AG20443 (cell line): ENCODE data around the gene SLAMF8.

Experiments used
- DNase-seq: peaks from one replicate; pipeline ENCODE4 v3.0.0; 2012; ENCODE audit warnings: low spot score, mixed read lengths

Gene SLAMF8

GRCh38 chr1:159821171-159821867 lies 5.4 kb upstream of the SLAMF8 start:
- peak; percentile 70 for DNase-seq

GRCh38 chr1:159823406-159823805 lies 3.3 kb upstream of the SLAMF8 start:
- no peak for DNase-seq

GRCh38 chr1:159825564-159825963 lies 1.1 kb upstream of the SLAMF8 start:
- no peak for DNase-seq

GRCh38 chr1:159827102-159827490 lies 423 bp downstream of the SLAMF8 start:
- DNase-seq, result no peak

- DNase-seq, result no peak
Observed at GRCh38 chr1:159827549-159827948, 876 bp downstream of the SLAMF8 start.

GRCh38 chr1:159828176-159828575 lies 1.5 kb downstream of the SLAMF8 start:
- no peak for DNase-seq

- DNase-seq, result no peak
Observed at GRCh38 chr1:159828581-159829272, 2.1 kb downstream of the SLAMF8 start.

- no peak for DNase-seq
Observed at GRCh38 chr1:159829273-159829634, 2.6 kb downstream of the SLAMF8 start.

- peak; percentile 90 for DNase-seq
Observed at GRCh38 chr1:159829822-159830465, 3.3 kb downstream of the SLAMF8 start.

- DNase-seq, result no peak
Observed at GRCh38 chr1:159830722-159831121, 4.0 kb downstream of the SLAMF8 start.

- no peak for DNase-seq
Observed at GRCh38 chr1:159831412-159832141, 4.9 kb downstream of the SLAMF8 start.

GRCh38 chr1:159832309-159832708 lies 5.6 kb downstream of the SLAMF8 start:
- DNase-seq, result no peak

GRCh38 chr1:159835356-159835755 lies 8.7 kb downstream of the SLAMF8 start:
- DNase-seq, result no peak

GRCh38 chr1:159835862-159836525 lies 9.3 kb downstream of the SLAMF8 start:
- peak; percentile 56 for DNase-seq

GRCh38 chr1:159838715-159839114 lies 12.0 kb downstream of the SLAMF8 start:
- DNase-seq, result no peak

- no peak for DNase-seq
Observed at GRCh38 chr1:159839116-159839849, 12.6 kb downstream of the SLAMF8 start.

GRCh38 chr1:159841749-159842148 lies 15.1 kb downstream of the SLAMF8 start:
- no peak for DNase-seq

GRCh38 chr1:159843459-159843858 lies 16.8 kb downstream of the SLAMF8 start:
- no peak for DNase-seq

- no peak for DNase-seq
Observed at GRCh38 chr1:159845751-159846629, 19.3 kb downstream of the SLAMF8 start.

GRCh38 chr1:159847231-159847630 lies 20.6 kb downstream of the SLAMF8 start:
- no peak for DNase-seq
